Osteocyte (in vitro differentiated cells): ENCODE data around the gene UBE2G2. TPM values are rescaled to one million over a fixed set of nuclear protein-coding genes. Genes with fewer than 3 reads are reported as not detected.

ENCODE experiments used
- DNase-seq: peaks from one replicate; pipeline ENCODE4 v3.0.0; 2021; ENCODE audit warnings: mixed read lengths; ENCODE audit not compliant: unreplicated experiment; ENCODE audit errors: extremely low spot score
- H3K27ac Mint-ChIP-seq: one replicate; pipeline ENCODE4 v1.8.0; 2021; ENCODE audit warnings: mild to moderate bottlenecking, mixed read lengths; ENCODE audit not compliant: unreplicated experiment
- H3K27me3 Mint-ChIP-seq: one replicate; pipeline ENCODE4 v1.8.0; 2021; ENCODE audit warnings: mixed read lengths; ENCODE audit not compliant: unreplicated experiment
- H3K36me3 Mint-ChIP-seq: one replicate; pipeline ENCODE4 v1.8.0; 2021; ENCODE audit warnings: mixed read lengths; ENCODE audit not compliant: unreplicated experiment
- H3K4me1 Mint-ChIP-seq: one replicate; pipeline ENCODE4 v1.8.0; 2021; ENCODE audit warnings: mixed read lengths; ENCODE audit not compliant: unreplicated experiment
- H3K4me3 Mint-ChIP-seq: one replicate; pipeline ENCODE4 v1.8.0; 2021; ENCODE audit warnings: mild to moderate bottlenecking, moderate library complexity, mixed read lengths; ENCODE audit not compliant: unreplicated experiment
- H3K9me3 Mint-ChIP-seq: one replicate; pipeline ENCODE4 v1.8.0; 2021; ENCODE audit warnings: mixed read lengths; ENCODE audit not compliant: unreplicated experiment
- CTCF ChIP-seq: fragments of 200-600 bp; sonication (generic); IDR thresholded peaks from 2 replicates; pipeline ENCODE4 v1.5.0; 2021; ENCODE audit warnings: antibody characterized with exemption, mild to moderate bottlenecking, moderate library complexity
- total RNA-seq: library from RNA; stranded (reverse); gene quantifications from 2 replicates; pipeline ENCODE4 v1.2.1, GENCODE V29; 2021

Gene UBE2G2
- total RNA-seq, 1 donor from 2014 or later = 78.7 TPM

- H3K27ac Mint-ChIP-seq = no peak overlapping the region
- no peak for DNase-seq
Measured at GRCh38 chr21:44752671-44753235, 48.9 kb downstream of the UBE2G2 start.

GRCh38 chr21:44751799-44752636 is 49.6 kb downstream of the UBE2G2 start:
- Mint-ChIP-seq H3K4me1 (peaks cover 21% of the 10 kb centered on the region), H3K27me3 (peaks cover 5% of the 10 kb centered on the region), H3K27ac (no peak overlapping the region), H3K9me3 (peaks cover 9% of the 10 kb centered on the region), H3K4me3 (no peak overlapping the region), H3K36me3 (no peaks in the 10 kb centered on the region)
- DNase-seq = no peak
- no peak for TF ChIP-seq CTCF

More at GRCh38 chr21:44752671-44753235, 48.9 kb downstream of the UBE2G2 start:
- H3K4me3 Mint-ChIP-seq = no peak overlapping the region
- no peak for TF ChIP-seq CTCF
- peaks cover 9% of the 10 kb centered on the region for H3K9me3 Mint-ChIP-seq
- H3K4me1 Mint-ChIP-seq = peaks cover 21% of the 10 kb centered on the region
- no peaks in the 10 kb centered on the region for H3K36me3 Mint-ChIP-seq
- peaks cover 2% of the 10 kb centered on the region for H3K27me3 Mint-ChIP-seq

GRCh38 chr21:44751186-44751798 is 50.3 kb downstream of the UBE2G2 start:
- H3K36me3 Mint-ChIP-seq = no peaks in the 10 kb centered on the region
- peaks cover 9% of the 10 kb centered on the region for H3K9me3 Mint-ChIP-seq
- peaks cover 21% of the 10 kb centered on the region for H3K4me1 Mint-ChIP-seq
- no peak for DNase-seq
- no peak overlapping the region for H3K27ac Mint-ChIP-seq
- H3K27me3 Mint-ChIP-seq = peaks cover 7% of the 10 kb centered on the region
- H3K4me3 Mint-ChIP-seq = no peak overlapping the region
- TF ChIP-seq CTCF = no peak

- peaks cover 7% of the 10 kb centered on the region for H3K27me3 Mint-ChIP-seq
- H3K4me3 Mint-ChIP-seq = no peak overlapping the region
- peaks cover 21% of the 10 kb centered on the region for H3K4me1 Mint-ChIP-seq
- no peak for TF ChIP-seq CTCF
- H3K36me3 Mint-ChIP-seq = no peaks in the 10 kb centered on the region
- H3K9me3 Mint-ChIP-seq = peaks cover 9% of the 10 kb centered on the region
- no peak for DNase-seq
- H3K27ac Mint-ChIP-seq = no peak overlapping the region
Measured at GRCh38 chr21:44750675-44751025, 51.0 kb downstream of the UBE2G2 start.
